ENCODE measurements around the gene HSD11B2.

GRCh38 chr16:67407176-67407787 is 23.6 kb upstream of the HSD11B2 start:
- no peak for TF ChIP-seq CTCF (IDR thresholded peaks at IDR 0.05)
- TF ChIP-seq ZNF138 (CRISPR knock-in tag; conservative IDR thresholded peaks at IDR 0.05), result no peak
- TF ChIP-seq E2F4 (CRISPR knock-in tag; IDR thresholded peaks at IDR 0.05; ENCODE audit: borderline replicate concordance, low read depth), result no peak
- TF ChIP-seq JUN (CRISPR knock-in tag; IDR thresholded peaks at IDR 0.05), result no peak
- TF ChIP-seq TEAD4 (CRISPR knock-in tag; IDR thresholded peaks at IDR 0.05), result no peak
- TF ChIP-seq ZNF263 (CRISPR knock-in tag; IDR thresholded peaks at IDR 0.05; ENCODE audit: low read depth), result no peak
- no peak for TF ChIP-seq ZBTB21 (CRISPR knock-in tag; IDR thresholded peaks at IDR 0.05; ENCODE audit: borderline replicate concordance)
